HepG2 (cell line): ENCODE measurements around the gene ULK3. TPM values are rescaled to one million over a fixed set of nuclear protein-coding genes. Genes with fewer than 3 reads are reported as not detected.
A peak's percentile ranks its signal among the peaks of the same experiment; 100 is the strongest.

Experiments used
- CHCHD3 ChIP-seq: sonication (generic); formaldehyde crosslinking; IDR thresholded peaks from 2 replicates; pipeline ENCODE4 v1.8.0; 2022; ENCODE audit warnings: mild to moderate bottlenecking, missing genetic modification reagents, moderate library complexity
- DNMT3B ChIP-seq: conservative IDR thresholded peaks from 2 replicates; pipeline ENCODE4 v1.6.1; 2016; ENCODE audit warnings: missing biosample characterization, control low read depth
- FOXK1 ChIP-seq: sonication (generic); formaldehyde crosslinking; IDR thresholded peaks from 2 replicates; pipeline ENCODE4 v1.4.0; 2020; ENCODE audit warnings: low read depth, missing genetic modification reagents, borderline replicate concordance
- HDAC2 ChIP-seq: sonication (generic); formaldehyde crosslinking; IDR thresholded peaks from 2 replicates; pipeline ENCODE4 v1.4.0; 2020; ENCODE audit warnings: missing genetic modification reagents
- HIC2 ChIP-seq: sonication (generic); formaldehyde crosslinking; IDR thresholded peaks from 2 replicates; pipeline ENCODE4 v1.9.0; 2022; ENCODE audit warnings: low read depth, missing genetic modification reagents
- IRX3 ChIP-seq: sonication (generic); formaldehyde crosslinking; IDR thresholded peaks from 2 replicates; pipeline ENCODE4 v1.8.1; 2023; ENCODE audit warnings: mild to moderate bottlenecking, low read depth, missing genetic modification reagents, borderline replicate concordance
- KAT7 ChIP-seq: IDR thresholded peaks from 2 replicates; pipeline ENCODE4 v1.6.1; 2018; ENCODE audit warnings: borderline replicate concordance, missing compliant biosample characterization
- LRRFIP1 ChIP-seq: sonication (generic); formaldehyde crosslinking; conservative IDR thresholded peaks from 2 replicates; pipeline ENCODE4 v1.4.0; 2020; ENCODE audit warnings: missing genetic modification reagents
- PAX8 ChIP-seq: sonication (generic); formaldehyde crosslinking; IDR thresholded peaks from 2 replicates; pipeline ENCODE4 v1.8.0; 2022; ENCODE audit warnings: mild to moderate bottlenecking, missing genetic modification reagents, borderline replicate concordance
- POLR2A ChIP-seq, 2 experiments: IDR thresholded peaks; 2 replicates each; pipeline ENCODE4 v1.6.1; 2011; ENCODE audit warnings: low read depth in 2 of 2, low read length in 2 of 2, mild to moderate bottlenecking in 1 of 2, moderate library complexity in 1 of 2; ENCODE audit not compliant: insufficient read depth in 1 of 2
- RARG ChIP-seq: sonication (generic); formaldehyde crosslinking; IDR thresholded peaks from 2 replicates; pipeline ENCODE4 v1.4.0; 2020; ENCODE audit warnings: low read depth, mild to moderate bottlenecking, missing genetic modification reagents
- RBAK ChIP-seq: sonication (generic); formaldehyde crosslinking; IDR thresholded peaks from 2 replicates; pipeline ENCODE4 v1.5.1; 2020; ENCODE audit warnings: mild to moderate bottlenecking, missing genetic modification reagents
- SETDB1 ChIP-seq: sonication (generic); formaldehyde crosslinking; IDR thresholded peaks from 2 replicates; pipeline ENCODE4 v1.5.1; 2020; ENCODE audit warnings: missing genetic modification reagents, mild to moderate bottlenecking, borderline replicate concordance
- SRSF1 ChIP-seq: fragments of 200-400 bp; formaldehyde crosslinking; optimal IDR thresholded peaks from 2 replicates; pipeline ENCODE3; 2017; ENCODE audit warnings: mild to moderate bottlenecking, low read depth, low read length, moderate library complexity
- TBX2 ChIP-seq: sonication (generic); formaldehyde crosslinking; IDR thresholded peaks from 2 replicates; pipeline ENCODE4 v1.5.0; 2020; ENCODE audit warnings: missing genetic modification reagents, mild to moderate bottlenecking, borderline replicate concordance
- TFDP1 ChIP-seq: IDR thresholded peaks from 2 replicates; pipeline ENCODE4 v1.6.1; 2016; ENCODE audit warnings: missing compliant biosample characterization, missing genetic modification reagents, borderline replicate concordance
- ZFP90 ChIP-seq: sonication (generic); formaldehyde crosslinking; IDR thresholded peaks from 2 replicates; pipeline ENCODE4 v1.8.0; 2022; ENCODE audit warnings: missing genetic modification reagents, mild to moderate bottlenecking, inconsistent platforms, borderline replicate concordance
- ZNF30 ChIP-seq: sonication (generic); formaldehyde crosslinking; IDR thresholded peaks from 2 replicates; pipeline ENCODE4 v1.5.0; 2020; ENCODE audit warnings: mild to moderate bottlenecking, missing genetic modification reagents
- ZNF331 ChIP-seq: sonication (generic); formaldehyde crosslinking; IDR thresholded peaks from 2 replicates; pipeline ENCODE4 v1.4.0; 2020; ENCODE audit warnings: missing genetic modification reagents
- ZNF335 ChIP-seq: sonication (generic); formaldehyde crosslinking; IDR thresholded peaks from 2 replicates; pipeline ENCODE4 v1.4.0; 2020; ENCODE audit warnings: missing genetic modification reagents
- ZNF775 ChIP-seq: sonication (generic); formaldehyde crosslinking; IDR thresholded peaks from 2 replicates; pipeline ENCODE4 v1.4.0; 2020; ENCODE audit warnings: missing genetic modification reagents, mild to moderate bottlenecking, moderate library complexity, borderline replicate concordance
- ZNF816 ChIP-seq: sonication (generic); formaldehyde crosslinking; IDR thresholded peaks from 2 replicates; pipeline ENCODE4 v1.8.0; 2022; ENCODE audit warnings: missing genetic modification reagents, mild to moderate bottlenecking, borderline replicate concordance
- ZSCAN12 ChIP-seq: sonication (generic); formaldehyde crosslinking; IDR thresholded peaks from 2 replicates; pipeline ENCODE4 v1.9.0; 2021; ENCODE audit warnings: mild to moderate bottlenecking, missing genetic modification reagents
- ZSCAN9 ChIP-seq: IDR thresholded peaks from 2 replicates; pipeline ENCODE4 v1.6.1; 2016; ENCODE audit warnings: borderline replicate concordance
- polyA plus RNA-seq, 8 experiments: library from polyadenylated mRNA; depleted of rRNA in 3 of 8; stranded (reverse) in 7 of 8; unstranded in 1 of 8; fragments of >200 nt; fragmentation: Illumina TruSeq in 4 of 8; extraction: Trizol in 4 of 8; gene quantifications; 2 replicates each; pipeline versions ENCODE4 v1.2.1 to v1.2.3, GENCODE V29; 2011 to 2016; ENCODE audit warnings: low read depth in 4 of 8, missing spikeins in 1 of 8, mixed read lengths in 1 of 8; ENCODE audit not compliant: insufficient read depth in 1 of 8
- total RNA-seq, 5 experiments: library from RNA; depleted of rRNA; stranded (reverse); fragments of >200 nt; fragmentation: Illumina TruSeq; extraction: Trizol; gene quantifications; 2 replicates each; pipeline ENCODE4 v1.2.3, GENCODE V29; 2016; ENCODE audit warnings: low read depth in 1 of 5

The ULK3 gene
- total and polyA plus RNA-seq, 2 of the 13 experiments (the other 11 are each of a cell fraction or from before 2014, with no cell fraction given), result 15.2 to 23.7 TPM

GRCh38 chr15:74842581-74843444 lies at the start of gene ULK3 (continued):
- no peak for TF ChIP-seq PAX8
- TF ChIP-seq RARG, result no peak
- TF ChIP-seq ZFP90 (CRISPR knock-in tag), result no peak; the same call in 1 of the 2 replicates
- 0 out of 2 replicates have a peak, but pooled peaks have one; percentile 33 for TF ChIP-seq IRX3 (CRISPR knock-in tag)
- TF ChIP-seq TBX2 (CRISPR knock-in tag), result peak; percentile 63
- no peak for TF ChIP-seq ZNF335 (CRISPR knock-in tag)
- TF ChIP-seq POLR2A (IDR thresholded peaks at IDR 0.05; ENCODE audit: insufficient read depth in 1 of 2, low read depth in 2 of 2, low read length in 2 of 2), result peak; percentile 28 to 75; a peak in 3 of 4 replicates
- TF ChIP-seq CHCHD3, result no peak
- TF ChIP-seq DNMT3B, result no peak
- TF ChIP-seq SETDB1 (CRISPR knock-in tag), result no peak
- TF ChIP-seq ZNF331 (CRISPR knock-in tag), result no peak; the same call in 1 of the 2 replicates
- no peak for TF ChIP-seq ZNF775 (CRISPR knock-in tag)
- TF ChIP-seq ZNF816 (CRISPR knock-in tag), result no peak
- no peak for TF ChIP-seq RBAK
- no peak for TF ChIP-seq HIC2 (CRISPR knock-in tag)
- TF ChIP-seq KAT7 (CRISPR knock-in tag), result no peak
- no peak for TF ChIP-seq ZNF30
- no peak; the same call in 1 of the 2 replicates for TF ChIP-seq HDAC2 (CRISPR knock-in tag)
- TF ChIP-seq ZSCAN12 (CRISPR knock-in tag), result no peak
- TF ChIP-seq FOXK1 (CRISPR knock-in tag), result no peak
- TF ChIP-seq LRRFIP1 (CRISPR knock-in tag), result no peak
- no peak for TF ChIP-seq SRSF1
- peak; percentile 67; the same call in 1 of the 2 replicates for TF ChIP-seq TFDP1
- TF ChIP-seq ZSCAN9 (CRISPR knock-in tag), result no peak
